Endothelial cell of umbilical vein (primary cell): Measurements from ENCODE around the gene AKAP6. TPM values are rescaled to one million over a fixed set of nuclear protein-coding genes. Genes with fewer than 3 reads are reported as not detected.

Source experiments
- BruUV-seq: library from RNA; stranded (reverse); fragments of 400-500 nt; replicated peaks from 2 replicates; lab custom pipeline; 2021; lab: Mats Ljungman, UMichigan
- CTCF ChIA-PET: fragments of 300-600, 350-600 bp; sonication (Branson Sonifier 250); formaldehyde crosslinking; loops from one replicate; lab custom pipeline; 2021; ENCODE audit warnings: antibody characterized with exemption, inconsistent platforms; lab: Charles Lee
- POLR2A ChIA-PET: fragments of 300-600, 350-600 bp; sonication (Branson Sonifier 250); formaldehyde crosslinking; loops from one replicate; lab custom pipeline; 2021; ENCODE audit warnings: antibody characterized with exemption, inconsistent platforms; lab: Charles Lee
- DNase-seq: peaks from one replicate; pipeline ENCODE4 v3.0.0-alpha.2; 2011; ENCODE audit warnings: low read depth, low spot score
- FAIRE-seq: peaks from 2 replicates; lab custom pipeline; 2011; peaks lifted over from hg19 to GRCh38; lab: Jason Lieb, UNC
- H2AFZ ChIP-seq: 2 replicates; pipeline ENCODE4 v1.6.0; 2012; ENCODE audit warnings: low read depth, low read length, control low read depth, inconsistent platforms
- H3K27ac ChIP-seq: 2 replicates; pipeline ENCODE4 v1.5.1; 2011; ENCODE audit warnings: low read depth, mild to moderate bottlenecking, control low read depth, low read length, moderate library complexity; ENCODE audit not compliant: insufficient read depth
- H3K27me3 ChIP-seq, 2 experiments: 2 replicates each; pipeline versions ENCODE4 v1.6.0 to v1.6.1; 2011; ENCODE audit warnings: low read length in 2 of 2, mixed read lengths in 1 of 2; ENCODE audit not compliant: control insufficient read depth in 2 of 2, insufficient read depth in 2 of 2
- H3K36me3 ChIP-seq, 2 experiments: 2 replicates in 1 of 2; 3 replicates in 1 of 2; pipeline ENCODE4 v1.5.1; 2011; ENCODE audit warnings: low read length in 2 of 2, mild to moderate bottlenecking in 1 of 2, moderate library complexity in 1 of 2; ENCODE audit not compliant: control insufficient read depth in 2 of 2, insufficient read depth in 2 of 2; ENCODE audit errors: extremely low read depth in 1 of 2
- H3K4me1 ChIP-seq: 3 replicates; pipeline ENCODE4 v1.5.1; 2011; ENCODE audit warnings: mild to moderate bottlenecking, low read length; ENCODE audit not compliant: control insufficient read depth, insufficient read depth; ENCODE audit errors: extremely low read depth
- H3K4me2 ChIP-seq: 2 replicates; pipeline ENCODE4 v1.6.1; 2011; ENCODE audit warnings: low read length, control low read depth, mixed read lengths; ENCODE audit not compliant: insufficient read depth
- H3K4me3 ChIP-seq, 3 experiments: fragments of 200-600 bp in 1 of 3; sonication (generic), shearing (Covaris generic) in 1 of 3; replicated peaks in 1 of 3; 2 replicates each; pipeline ENCODE4 v1.5.1; 2011 to 2016; ENCODE audit warnings: control low read depth in 3 of 3, low read length in 3 of 3, mild to moderate bottlenecking in 2 of 3, inconsistent platforms in 1 of 3, low read depth in 1 of 3, moderate library complexity in 1 of 3; ENCODE audit not compliant: insufficient read depth in 1 of 3
- H3K79me2 ChIP-seq: 2 replicates; pipeline ENCODE4 v1.6.0; 2012; ENCODE audit warnings: low read length, inconsistent platforms; ENCODE audit not compliant: control insufficient read depth, insufficient read depth
- H3K9ac ChIP-seq: replicated peaks from 2 replicates; pipeline ENCODE3; 2011; ENCODE audit warnings: low read length, control low read depth; ENCODE audit not compliant: insufficient read depth; ENCODE audit errors: extremely low read depth
- H3K9me1 ChIP-seq: replicated peaks from 3 replicates; pipeline ENCODE4 v1.6.0; 2011; ENCODE audit warnings: mild to moderate bottlenecking, low read length; ENCODE audit not compliant: control insufficient read depth, insufficient read depth; ENCODE audit errors: extremely low read depth
- H3K9me3 ChIP-seq: replicated peaks from 2 replicates; pipeline ENCODE4 v1.5.1; 2012; ENCODE audit warnings: low read length, inconsistent platforms; ENCODE audit not compliant: control insufficient read depth, insufficient read depth
- H4K20me1 ChIP-seq: replicated peaks from 2 replicates; pipeline ENCODE3; 2011; ENCODE audit warnings: mild to moderate bottlenecking, low read length; ENCODE audit not compliant: control insufficient read depth, insufficient read depth; ENCODE audit errors: extremely low read depth
- EZH2 ChIP-seq: IDR thresholded peaks from 2 replicates; pipeline ENCODE4 v1.6.1; 2012; ENCODE audit warnings: borderline replicate concordance, low read depth, mild to moderate bottlenecking, moderate library complexity, low read length, inconsistent platforms; ENCODE audit not compliant: severe bottlenecking
- FOS ChIP-seq: IDR thresholded peaks from 2 replicates; pipeline ENCODE4 v1.6.1; 2011; ENCODE audit warnings: mild to moderate bottlenecking, low read length, moderate library complexity, borderline replicate concordance; ENCODE audit not compliant: insufficient read depth
- POLR2A ChIP-seq: IDR thresholded peaks from 2 replicates; pipeline ENCODE4 v1.6.1; 2012; ENCODE audit warnings: low read depth, mild to moderate bottlenecking, control low read depth, low read length
- dilution Hi-C: fragments of 300-500 bp; cut with MboI; formaldehyde crosslinking; loops from one replicate; pipeline ENCODE4 v1.15.0; 2019; ENCODE audit warnings: low sequenced_read_pairs; ENCODE audit not compliant: extremely low pct_ligation_motif_present
- intact Hi-C: fragments of 100-400 bp; cut with micrococcal nuclease; formaldehyde crosslinking; loops from one replicate; pipeline ENCODE4 v1.10.0; 2022
- polyA plus RNA-seq, 4 experiments: library from polyadenylated mRNA; depleted of rRNA in 3 of 4; stranded (reverse) in 3 of 4; unstranded in 1 of 4; fragments of >200 nt; gene quantifications; 2 replicates each; pipeline versions ENCODE4 v1.2.1 to v1.2.3, GENCODE V29; 2011 to 2012; ENCODE audit warnings: missing spikeins in 1 of 4
- total RNA-seq: library from RNA; stranded (reverse); gene quantifications from 2 replicates; pipeline ENCODE4 v1.2.3, GENCODE V29; 2021
- TF ChIP-seq, protein P1 (sequence below), 2 donors: IDR thresholded peaks; 1 replicate in 1 of 2; 2 replicates in 1 of 2; pipeline ENCODE4 v1.5.1; 2011; ENCODE audit warnings: low read length in 2 of 2, mild to moderate bottlenecking in 2 of 2, moderate library complexity in 2 of 2, control low read depth in 1 of 2, inconsistent platforms in 1 of 2, low read depth in 1 of 2; ENCODE audit not compliant: insufficient read depth in 1 of 2; ENCODE audit errors: extremely low read depth in 1 of 2

AKAP6 gene
- total and polyA plus RNA-seq, 2 donors (not counting 3 experiments of a cell fraction or from before 2014, with no cell fraction given), result 0.03 to 0.49 TPM

DNA sequence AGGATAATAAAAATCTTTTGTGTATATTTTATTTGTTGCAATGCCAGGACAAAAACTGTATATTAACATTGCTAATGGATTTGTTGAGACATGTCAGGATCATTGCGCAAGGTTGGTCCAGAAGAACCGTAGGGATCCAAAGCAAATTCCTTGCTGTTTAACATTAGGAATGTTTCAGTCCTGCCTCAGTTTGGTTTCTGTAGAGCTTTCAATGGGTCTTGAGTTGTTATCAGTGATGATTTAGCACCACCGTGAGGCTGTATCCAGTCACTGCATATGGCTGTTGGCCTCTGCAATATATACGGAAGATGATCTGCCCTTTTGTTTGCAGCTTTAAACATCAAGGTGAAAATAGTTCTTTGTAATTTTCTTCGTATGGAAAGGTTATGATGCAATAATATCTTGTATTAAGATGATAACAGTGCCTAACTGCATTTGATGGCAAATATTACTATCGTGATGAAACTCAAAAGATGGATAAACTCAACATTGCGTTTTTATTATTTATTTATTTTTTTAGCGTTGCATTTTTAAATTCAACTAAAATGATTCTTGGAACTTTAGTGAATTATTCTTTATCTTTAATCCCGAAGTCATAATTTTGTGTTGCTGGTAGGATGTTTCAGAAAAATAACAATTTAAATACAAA is 231.2 kb downstream of the AKAP6 start:
- H3K27ac ChIP-seq, result no peak overlapping the region
- H3K4me3 ChIP-seq, result no peak overlapping the region
- H3K9me3 ChIP-seq, result no peaks in the 10 kb centered on the region
- peaks cover 2% of the 10 kb centered on the region for H3K4me1 ChIP-seq
- no peak overlapping the region for H2AFZ ChIP-seq
- no peaks in the 10 kb centered on the region for H3K27me3 ChIP-seq
- no TSS peak for BruUV-seq
- H4K20me1 ChIP-seq, result no peaks in the 10 kb centered on the region
- intact Hi-C loops, result loop anchor here (1.0 to 2.0 kb wide), 9 partner anchors 36 to 1050 kb away; no protein-coding TSS in a partner anchor
- FAIRE-seq (peak; percentile 84), DNase-seq (peak; percentile 76)
- POLR2A ChIA-PET, result no interaction called here
- CTCF ChIA-PET, result interaction anchor here (0.6 to 5.1 kb wide), 49 partner anchors 8 to 1903 kb away, joined by 3 to 95 read pairs (median 3); partner anchors contain the start of genes ARHGAP5 and RNU6-8
- H3K36me3 ChIP-seq, result no peaks in the 10 kb centered on the region
- H3K4me2 ChIP-seq, result no peak overlapping the region
- no peaks in the 10 kb centered on the region for H3K9me1 ChIP-seq
- no peaks in the 10 kb centered on the region for H3K79me2 ChIP-seq
- no peak overlapping the region for H3K9ac ChIP-seq
- TF ChIP-seq, protein P1, sequence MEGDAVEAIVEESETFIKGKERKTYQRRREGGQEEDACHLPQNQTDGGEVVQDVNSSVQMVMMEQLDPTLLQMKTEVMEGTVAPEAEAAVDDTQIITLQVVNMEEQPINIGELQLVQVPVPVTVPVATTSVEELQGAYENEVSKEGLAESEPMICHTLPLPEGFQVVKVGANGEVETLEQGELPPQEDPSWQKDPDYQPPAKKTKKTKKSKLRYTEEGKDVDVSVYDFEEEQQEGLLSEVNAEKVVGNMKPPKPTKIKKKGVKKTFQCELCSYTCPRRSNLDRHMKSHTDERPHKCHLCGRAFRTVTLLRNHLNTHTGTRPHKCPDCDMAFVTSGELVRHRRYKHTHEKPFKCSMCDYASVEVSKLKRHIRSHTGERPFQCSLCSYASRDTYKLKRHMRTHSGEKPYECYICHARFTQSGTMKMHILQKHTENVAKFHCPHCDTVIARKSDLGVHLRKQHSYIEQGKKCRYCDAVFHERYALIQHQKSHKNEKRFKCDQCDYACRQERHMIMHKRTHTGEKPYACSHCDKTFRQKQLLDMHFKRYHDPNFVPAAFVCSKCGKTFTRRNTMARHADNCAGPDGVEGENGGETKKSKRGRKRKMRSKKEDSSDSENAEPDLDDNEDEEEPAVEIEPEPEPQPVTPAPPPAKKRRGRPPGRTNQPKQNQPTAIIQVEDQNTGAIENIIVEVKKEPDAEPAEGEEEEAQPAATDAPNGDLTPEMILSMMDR (IDR thresholded peaks at IDR 0.05; ENCODE audit: extremely low read depth in 1 of 2, insufficient read depth in 1 of 2, low read depth in 1 of 2, low read length in 2 of 2), result peak; percentile 76 to 83
- TF ChIP-seq EZH2, result no peak
- dilution Hi-C loops, result no loop called here

DNA sequence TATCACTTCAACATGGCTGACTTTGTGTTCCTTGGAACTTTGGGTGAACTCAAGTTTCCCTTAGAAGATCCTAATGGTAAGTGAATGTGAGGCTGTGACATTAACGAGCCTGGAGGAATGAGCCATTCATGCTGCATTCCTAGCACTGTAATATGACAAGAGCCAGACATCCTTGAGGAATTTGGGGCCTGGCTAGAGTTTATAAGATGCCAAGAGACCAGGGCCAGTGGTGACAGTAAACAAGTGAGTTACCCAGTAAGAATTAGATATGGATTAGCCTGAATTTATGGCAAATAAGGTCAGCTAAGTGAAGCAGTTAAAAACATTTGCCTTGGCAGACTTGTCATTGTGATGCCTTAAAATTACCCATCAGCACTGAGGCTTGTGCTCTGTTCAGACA is 232.4 kb downstream of the AKAP6 start:
- H2AFZ ChIP-seq, result no peak overlapping the region
- H3K4me2 ChIP-seq, result no peak overlapping the region
- no peaks in the 10 kb centered on the region for H3K9me1 ChIP-seq
- FAIRE-seq (no peak), DNase-seq (no peak)
- no peaks in the 10 kb centered on the region for H3K9me3 ChIP-seq
- H3K79me2 ChIP-seq, result no peaks in the 10 kb centered on the region
- TF ChIP-seq FOS (no peak), POLR2A (no peak)
- BruUV-seq, result no TSS peak
- no peaks in the 10 kb centered on the region for H3K27me3 ChIP-seq
- CTCF ChIA-PET, result interaction anchor here (2.7 to 5.1 kb wide), 2 partner anchors 303 to 308 kb away, joined by 30 to 95 read pairs; no protein-coding TSS in a partner anchor
- no peaks in the 10 kb centered on the region for H4K20me1 ChIP-seq
- no peak overlapping the region for H3K27ac ChIP-seq
- no peak overlapping the region for H3K9ac ChIP-seq
- intact Hi-C loops, result loop anchor here (2.0 kb wide), 4 partner anchors 37 to 1051 kb away; no protein-coding TSS in a partner anchor
- peaks cover 2% of the 10 kb centered on the region for H3K4me1 ChIP-seq
- H3K36me3 ChIP-seq, result no peaks in the 10 kb centered on the region
- POLR2A ChIA-PET, result no interaction called here
- no peak overlapping the region for H3K4me3 ChIP-seq
- dilution Hi-C loops, result no loop called here
